H9 (cell line): ENCODE measurements around the gene PEX26. TPM values are rescaled to one million over a fixed set of nuclear protein-coding genes. Genes with fewer than 3 reads are reported as not detected.
A peak's percentile ranks its signal among the peaks of the same experiment; 100 is the strongest.
"Not testable (repeated sequence)": the region's sequence is repeated elsewhere in the genome, so short reads cannot be mapped to it uniquely, and the experiment has no call there.

Experiments used
- DNase-seq: peaks from one replicate; pipeline ENCODE4 v3.0.0-alpha.2; 2017
- H2AFZ ChIP-seq: one replicate; pipeline ENCODE4 v1.6.1; 2013; ENCODE audit warnings: mild to moderate bottlenecking, low read length, control low read depth, moderate library complexity
- H2AK5ac ChIP-seq: 2 replicates; pipeline ENCODE4 v1.6.1; 2013; ENCODE audit warnings: low read length, control low read depth, mixed read lengths; ENCODE audit not compliant: insufficient read length
- H2BK120ac ChIP-seq: one replicate; pipeline ENCODE4 v1.6.1; 2013; ENCODE audit warnings: low read depth, mild to moderate bottlenecking, low read length, control low read depth, inconsistent platforms; ENCODE audit not compliant: poor library complexity, severe bottlenecking
- H2BK12ac ChIP-seq: 2 replicates; pipeline ENCODE4 v1.6.1; 2013; ENCODE audit warnings: low read length, control low read depth, mixed read lengths, low read depth; ENCODE audit not compliant: insufficient read length
- H2BK15ac ChIP-seq: 2 replicates; pipeline ENCODE4 v1.6.1; 2013; ENCODE audit warnings: low read depth, low read length, control low read depth
- H2BK20ac ChIP-seq: one replicate; pipeline ENCODE4 v1.6.1; 2013; ENCODE audit warnings: low read depth, mild to moderate bottlenecking, low read length, control low read depth, inconsistent platforms; ENCODE audit not compliant: poor library complexity, severe bottlenecking
- H2BK5ac ChIP-seq: 2 replicates; pipeline ENCODE4 v1.6.1; 2013; ENCODE audit warnings: low read length, control low read depth, mixed read lengths; ENCODE audit not compliant: insufficient read length
- H3K14ac ChIP-seq: 2 replicates; pipeline ENCODE4 v1.6.1; 2013; ENCODE audit warnings: low read length, control low read depth; ENCODE audit not compliant: insufficient read depth
- H3K18ac ChIP-seq: 2 replicates; pipeline ENCODE4 v1.6.1; 2013; ENCODE audit warnings: low read depth, mild to moderate bottlenecking, mixed read lengths, low read length, control low read depth; ENCODE audit not compliant: insufficient read length
- H3K23ac ChIP-seq: 2 replicates; pipeline ENCODE4 v1.6.1; 2013; ENCODE audit warnings: low read length, control low read depth, mixed read lengths, low read depth; ENCODE audit not compliant: insufficient read length
- H3K23me2 ChIP-seq: 2 replicates; pipeline ENCODE4 v1.6.1; 2013; ENCODE audit warnings: low read depth, mild to moderate bottlenecking, mixed read lengths, low read length, control low read depth; ENCODE audit not compliant: insufficient read length, poor library complexity, severe bottlenecking
- H3K27ac ChIP-seq: 2 replicates; pipeline ENCODE4 v1.5.1; 2013; ENCODE audit warnings: low read length, control low read depth, mixed read lengths, low read depth; ENCODE audit not compliant: insufficient read length
- H3K27me3 ChIP-seq: 2 replicates; pipeline ENCODE4 v1.6.1; 2013; ENCODE audit warnings: low read length, control low read depth, inconsistent platforms; ENCODE audit not compliant: insufficient read depth
- H3K4ac ChIP-seq: 2 replicates; pipeline ENCODE4 v1.6.1; 2013; ENCODE audit warnings: low read depth, mild to moderate bottlenecking, control low read depth, inconsistent platforms, low read length, moderate library complexity
- H3K4me1 ChIP-seq: 2 replicates; pipeline ENCODE4 v1.6.1; 2013; ENCODE audit warnings: low read length, control low read depth, inconsistent platforms; ENCODE audit not compliant: insufficient read depth
- H3K4me2 ChIP-seq: 2 replicates; pipeline ENCODE4 v1.6.1; 2013; ENCODE audit warnings: low read length, control low read depth, mixed read lengths; ENCODE audit not compliant: insufficient read length, insufficient read depth
- H3K56ac ChIP-seq: 2 replicates; pipeline ENCODE4 v1.6.1; 2013; ENCODE audit warnings: low read depth, mild to moderate bottlenecking, mixed read lengths, low read length, control low read depth; ENCODE audit not compliant: insufficient read length
- H3K79me1 ChIP-seq: 2 replicates; pipeline ENCODE4 v1.6.1; 2013; ENCODE audit warnings: low read depth, mild to moderate bottlenecking, moderate library complexity, low read length, control low read depth, inconsistent platforms; ENCODE audit not compliant: insufficient read depth, poor library complexity, severe bottlenecking
- H3K79me2 ChIP-seq: 2 replicates; pipeline ENCODE4 v1.6.1; 2013; ENCODE audit warnings: low read length, control low read depth, inconsistent platforms; ENCODE audit not compliant: insufficient read depth
- H3K9ac ChIP-seq: 2 replicates; pipeline ENCODE4 v1.6.1; 2013; ENCODE audit warnings: low read length, control low read depth, mixed read lengths; ENCODE audit not compliant: insufficient read length; ENCODE audit errors: extremely low read depth
- H3K9me3 ChIP-seq: one replicate; pipeline ENCODE4 v1.6.1; 2013; ENCODE audit warnings: low read depth, low read length, inconsistent platforms; ENCODE audit not compliant: control insufficient read depth
- H3T11ph ChIP-seq: one replicate; pipeline ENCODE4 v1.6.1; 2013; ENCODE audit warnings: mild to moderate bottlenecking, low read length, control low read depth, inconsistent platforms
- H4K20me1 ChIP-seq: one replicate; pipeline ENCODE4 v1.6.1; 2013; ENCODE audit not compliant: control insufficient read depth, insufficient read length, insufficient read depth
- H4K5ac ChIP-seq: 2 replicates; pipeline ENCODE4 v1.6.1; 2013; ENCODE audit warnings: low read depth, mild to moderate bottlenecking, mixed read lengths, low read length, control low read depth; ENCODE audit not compliant: insufficient read length
- H4K8ac ChIP-seq: replicated peaks from 2 replicates; pipeline ENCODE4 v1.6.1; 2013; ENCODE audit warnings: low read length, control low read depth, mixed read lengths, low read depth; ENCODE audit not compliant: insufficient read length
- H4K91ac ChIP-seq: 2 replicates; pipeline ENCODE4 v1.6.1; 2013; ENCODE audit warnings: low read depth, mild to moderate bottlenecking, moderate library complexity, mixed read lengths, low read length, control low read depth; ENCODE audit not compliant: insufficient read length
- H3K27ac Mint-ChIP-seq, 3 experiments: 2 replicates in 2 of 3; 3 replicates in 1 of 3; pipeline ENCODE4 v1.8.0; 2020 to 2021; ENCODE audit warnings: mixed read lengths in 3 of 3, mild to moderate bottlenecking in 1 of 3, moderate library complexity in 1 of 3
- H3K27me3 Mint-ChIP-seq: 2 replicates; pipeline ENCODE4 v1.8.0; 2021; ENCODE audit warnings: low read depth, mild to moderate bottlenecking, moderate library complexity, mixed read lengths
- H3K36me3 Mint-ChIP-seq, 3 experiments: 2 replicates in 2 of 3; 3 replicates in 1 of 3; pipeline ENCODE4 v1.8.0; 2020 to 2021; ENCODE audit warnings: low read depth in 3 of 3, mixed read lengths in 3 of 3; ENCODE audit not compliant: insufficient read depth in 1 of 3
- H3K4me1 Mint-ChIP-seq, 2 experiments: 2 replicates each; pipeline ENCODE4 v1.8.0; 2020; ENCODE audit warnings: mixed read lengths in 2 of 2
- H3K4me3 Mint-ChIP-seq, 2 experiments: 2 replicates in 1 of 2; 3 replicates in 1 of 2; pipeline ENCODE4 v1.8.0; 2020 to 2021; ENCODE audit warnings: mild to moderate bottlenecking in 2 of 2, mixed read lengths in 2 of 2, moderate library complexity in 1 of 2
- H3K9me3 Mint-ChIP-seq, 2 experiments: 2 replicates in 1 of 2; 3 replicates in 1 of 2; pipeline ENCODE4 v1.8.0; 2020; ENCODE audit warnings: mild to moderate bottlenecking in 2 of 2, mixed read lengths in 2 of 2, moderate library complexity in 1 of 2
- CTCF ChIP-seq: fragments of 200-600 bp; sonication (generic); conservative IDR thresholded peaks from 3 replicates; pipeline ENCODE4 v1.8.0; 2021; ENCODE audit warnings: antibody characterized with exemption, mild to moderate bottlenecking
- WGBS: extraction: QIAGEN DNeasy Blood & Tissue Kit; methylation state at CpG from one replicate; pipeline ENCODE4 v1.1.7; 2013; ENCODE audit warnings: missing lambda C conversion rate, low lambda C conversion rate, mixed read lengths; ENCODE audit not compliant: insufficient read length; ENCODE audit errors: extremely low coverage; 5-methylcytosine and 5-hydroxymethylcytosine counted together
- total RNA-seq: library from RNA; stranded (reverse); gene quantifications from 2 replicates; pipeline ENCODE4 v1.2.1, GENCODE V29; 2021

PEX26 gene
- total RNA-seq, 1 experiment from 2014 or later, result 35.4 TPM

GRCh38 chr22:18050065-18050464 lies 27.7 kb upstream of the PEX26 start:
- Mint-ChIP-seq H3K27ac (peak overlapping the region in 1 of 3 experiments; percentile 12; a peak in 1 of 7 replicates), H3K9me3 (peaks cover 5 to 6% of the 10 kb centered on the region in 2 experiments; a peak in 3 of 5 replicates), H3K27me3 (peaks cover 18% of the 10 kb centered on the region), H3K4me3 (no peak overlapping the region), H3K36me3 (peaks cover 0 to 5% (median 3%) of the 10 kb centered on the region in 3 experiments; a peak in 5 of 7 replicates), H3K4me1 (peaks cover 4 to 6% of the 10 kb centered on the region in 2 experiments; a peak in 3 of 4 replicates)
- no peak overlapping the region for H3K14ac ChIP-seq
- H3K4ac ChIP-seq, result no peak overlapping the region
- H2BK12ac ChIP-seq, result no peak overlapping the region
- no peak overlapping the region for H2BK20ac ChIP-seq
- no peak overlapping the region for H3K56ac ChIP-seq
- no peak overlapping the region for H2BK120ac ChIP-seq
- no peak overlapping the region for H3K27ac ChIP-seq
- no peak overlapping the region for H4K5ac ChIP-seq
- H4K20me1 ChIP-seq, result no peaks in the 10 kb centered on the region
- H4K91ac ChIP-seq, result no peak overlapping the region
- H3K23me2 ChIP-seq, result no peaks in the 10 kb centered on the region
- no peak overlapping the region for H3K4me2 ChIP-seq
- H3K79me1 ChIP-seq, result no peaks in the 10 kb centered on the region
- H2AFZ ChIP-seq, result no peak overlapping the region
- no peaks in the 10 kb centered on the region for H3K9me3 ChIP-seq
- H2AK5ac ChIP-seq, result no peak overlapping the region
- no peak overlapping the region for H3K18ac ChIP-seq
- TF ChIP-seq CTCF, result no peak
- no peak overlapping the region for H3T11ph ChIP-seq
- H3K4me1 ChIP-seq, result no peaks in the 10 kb centered on the region
- H2BK5ac ChIP-seq, result no peak overlapping the region
- no peak overlapping the region for H2BK15ac ChIP-seq
- H3K23ac ChIP-seq, result no peak overlapping the region
- H3K79me2 ChIP-seq, result no peaks in the 10 kb centered on the region
- WGBS, result no CpG with 5 or more reads among the region's 5 CpGs
- DNase-seq, result no peak
- H4K8ac ChIP-seq, result no peak overlapping the region
- H3K9ac ChIP-seq, result no peak overlapping the region
- H3K27me3 ChIP-seq, result no peaks in the 10 kb centered on the region

- H4K5ac ChIP-seq, H2BK12ac ChIP-seq, H3K36me3 Mint-ChIP-seq, H3K79me1 ChIP-seq, H3K4me3 Mint-ChIP-seq, H2BK15ac ChIP-seq, H3K14ac ChIP-seq, H2AFZ ChIP-seq, H3K9me3 ChIP-seq, H4K8ac ChIP-seq, H2BK20ac ChIP-seq, H3K18ac ChIP-seq, H3K9ac ChIP-seq, H3K27ac Mint-ChIP-seq, H4K91ac ChIP-seq, H3K27ac ChIP-seq, H3K27me3 ChIP-seq, H2BK120ac ChIP-seq, H3K4me2 ChIP-seq, H3K4me1 ChIP-seq, H3K4me1 Mint-ChIP-seq, H4K20me1 ChIP-seq, DNase-seq, H2BK5ac ChIP-seq, H3K23me2 ChIP-seq, H2AK5ac ChIP-seq, H3K4ac ChIP-seq, H3K23ac ChIP-seq, H3K79me2 ChIP-seq, H3T11ph ChIP-seq, H3K9me3 Mint-ChIP-seq, H3K56ac ChIP-seq: not testable (repeated sequence)
- peaks cover 19% of the 10 kb centered on the region for H3K27me3 Mint-ChIP-seq
- no CpG with 5 or more reads among the region's 12 CpGs for WGBS
Observed at GRCh38 chr22:18051113-18051512, 26.7 kb upstream of the PEX26 start.
